Left ventricle myocardium inferior (tissue), 1 donor: ENCODE measurements around the gene C17orf113. TPM values are rescaled to one million over a fixed set of nuclear protein-coding genes. Genes with fewer than 3 reads are reported as not detected.
A peak's percentile ranks its signal among the peaks of the same experiment; 100 is the strongest.
"Not testable (repeated sequence)": the region's sequence is repeated elsewhere in the genome, so short reads cannot be mapped to it uniquely, and the experiment has no call there.

Experiments used
- DNase-seq: peaks from one replicate; pipeline ENCODE4 v3.0.0-alpha.2; 2020
- H3K27ac ChIP-seq: fragments of 200-600 bp; replicated peaks from 2 replicates; pipeline ENCODE4 v1.8.0; 2021
- H3K27me3 ChIP-seq: fragments of 200-600 bp; 2 replicates; pipeline ENCODE4 v1.8.0; 2021; ENCODE audit warnings: low read depth
- H3K36me3 ChIP-seq: fragments of 200-600 bp; 2 replicates; pipeline ENCODE4 v1.8.0; 2021
- H3K4me1 ChIP-seq: fragments of 200-600 bp; 2 replicates; pipeline ENCODE4 v1.8.0; 2021
- H3K4me3 ChIP-seq: fragments of 200-600 bp; 2 replicates; pipeline ENCODE4 v1.8.0; 2021; ENCODE audit warnings: mild to moderate bottlenecking, moderate library complexity
- H3K9me3 ChIP-seq: fragments of 200-600 bp; replicated peaks from 2 replicates; pipeline ENCODE4 v1.8.0; 2021
- intact Hi-C: fragments of 100-400 bp; cut with micrococcal nuclease; formaldehyde crosslinking; loops from one replicate; pipeline ENCODE4 v1.11.0; 2022
- total RNA-seq: library from RNA; stranded (reverse); fragmentation: NEBNext Ultra II Directional; extraction: Animal tissue kit (Norgen Biotek cat#: 25700); gene quantifications from one replicate; pipeline ENCODE4 v1.2.1, GENCODE V29; 2021
- TF ChIP-seq, protein P1 (sequence below): fragments of 200-600 bp; IDR thresholded peaks from 2 replicates; pipeline ENCODE4 v1.8.0; 2021; ENCODE audit warnings: antibody characterized with exemption, mild to moderate bottlenecking, borderline replicate concordance
- donor health status: DM: no; HTN: yes; CAD: no; lungs with severe emphysema.

Gene C17orf113
- total RNA-seq, 1 donor from 2014 or later = 0.63 TPM

GRCh38 chr17:42017866-42018200 lies 32.6 kb downstream of the C17orf113 start:
- TF ChIP-seq, protein P1, sequence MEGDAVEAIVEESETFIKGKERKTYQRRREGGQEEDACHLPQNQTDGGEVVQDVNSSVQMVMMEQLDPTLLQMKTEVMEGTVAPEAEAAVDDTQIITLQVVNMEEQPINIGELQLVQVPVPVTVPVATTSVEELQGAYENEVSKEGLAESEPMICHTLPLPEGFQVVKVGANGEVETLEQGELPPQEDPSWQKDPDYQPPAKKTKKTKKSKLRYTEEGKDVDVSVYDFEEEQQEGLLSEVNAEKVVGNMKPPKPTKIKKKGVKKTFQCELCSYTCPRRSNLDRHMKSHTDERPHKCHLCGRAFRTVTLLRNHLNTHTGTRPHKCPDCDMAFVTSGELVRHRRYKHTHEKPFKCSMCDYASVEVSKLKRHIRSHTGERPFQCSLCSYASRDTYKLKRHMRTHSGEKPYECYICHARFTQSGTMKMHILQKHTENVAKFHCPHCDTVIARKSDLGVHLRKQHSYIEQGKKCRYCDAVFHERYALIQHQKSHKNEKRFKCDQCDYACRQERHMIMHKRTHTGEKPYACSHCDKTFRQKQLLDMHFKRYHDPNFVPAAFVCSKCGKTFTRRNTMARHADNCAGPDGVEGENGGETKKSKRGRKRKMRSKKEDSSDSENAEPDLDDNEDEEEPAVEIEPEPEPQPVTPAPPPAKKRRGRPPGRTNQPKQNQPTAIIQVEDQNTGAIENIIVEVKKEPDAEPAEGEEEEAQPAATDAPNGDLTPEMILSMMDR = no peak
- Histone ChIP-seq H3K36me3 (peaks cover 14% of the 10 kb centered on the region), H3K27me3 (no peaks in the 10 kb centered on the region), H3K9me3 (no peaks in the 10 kb centered on the region), H3K4me3 (peak overlapping the region; percentile 84), H3K4me1 (peaks cover 83% of the 10 kb centered on the region), H3K27ac (peak overlapping the region; percentile 90)
- intact Hi-C loops = no loop called here
- no peak for DNase-seq

- H3K4me3 ChIP-seq = peak within 1 kb of the TSS; percentile 84
- H3K36me3 ChIP-seq = peaks cover 8% of the 10 kb centered on the region
- peak; percentile 92 for DNase-seq
- H3K27ac ChIP-seq = peak within 1 kb of the TSS; percentile 90
- intact Hi-C loops = no loop called here
- H3K9me3 ChIP-seq = no peaks in the 10 kb centered on the region
- no peaks in the 10 kb centered on the region for H3K27me3 ChIP-seq
- H3K4me1 ChIP-seq = peaks cover 84% of the 10 kb centered on the region
- TF ChIP-seq, protein P1 = no peak
These were observed 33.2 kb downstream of the C17orf113 start, which contains the start of gene DNAJC7 for GRCh38 chr17:42016941-42017865. DNAJC7 (minus strand) TSS chr17:42017439; CDS start chr17:42017416, 23 bp downstream.

GRCh38 chr17:42016411-42016831 lies 34.0 kb downstream of the C17orf113 start:
- H3K4me3 ChIP-seq = peak overlapping the region; percentile 84
- no peaks in the 10 kb centered on the region for H3K9me3 ChIP-seq
- no peak for DNase-seq
- H3K27ac ChIP-seq = peak overlapping the region; percentile 90
- peaks cover 91% of the 10 kb centered on the region for H3K4me1 ChIP-seq
- TF ChIP-seq, protein P1 = no peak
- no peaks in the 10 kb centered on the region for H3K27me3 ChIP-seq
- intact Hi-C loops = no loop called here
- peaks cover under 1% of the 10 kb centered on the region for H3K36me3 ChIP-seq

DNA sequence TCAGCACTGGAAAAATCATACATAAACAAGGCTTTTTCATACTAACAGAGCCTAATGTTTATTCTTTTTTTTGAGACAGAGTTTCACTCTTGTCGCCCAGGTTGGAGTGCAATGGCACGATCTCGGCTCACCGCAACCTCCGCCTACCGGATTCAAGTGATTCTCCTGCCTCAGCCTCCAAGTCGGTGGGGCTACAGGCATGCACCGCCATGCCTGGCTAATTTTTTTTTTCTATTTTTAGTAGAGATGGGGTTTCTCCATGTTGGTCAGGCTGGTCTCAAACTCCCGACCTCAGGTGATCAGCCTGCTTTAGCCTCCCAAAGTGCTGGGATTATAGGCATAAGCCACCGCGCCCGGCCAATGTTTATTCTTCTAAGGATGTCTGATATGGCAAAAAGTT lies 36.7 kb downstream of the C17orf113 start:
- H3K4me3 ChIP-seq, DNase-seq, H3K27me3 ChIP-seq, H3K9me3 ChIP-seq, intact Hi-C loops, H3K36me3 ChIP-seq: not testable (repeated sequence)
- H3K27ac ChIP-seq = peak overlapping the region; percentile 49
- H3K4me1 ChIP-seq = peaks cover 99% of the 10 kb centered on the region

GRCh38 chr17:42012363-42012762 lies 38.0 kb downstream of the C17orf113 start:
- H3K4me1 ChIP-seq = peaks cover 99% of the 10 kb centered on the region
- H3K27me3 ChIP-seq, H3K27ac ChIP-seq, DNase-seq, intact Hi-C loops, H3K4me3 ChIP-seq, H3K36me3 ChIP-seq, H3K9me3 ChIP-seq: not testable (repeated sequence)

- H3K27me3 ChIP-seq = no peaks in the 10 kb centered on the region
- TF ChIP-seq, protein P1 = no peak
- no peak overlapping the region for H3K4me3 ChIP-seq
- H3K9me3 ChIP-seq = no peaks in the 10 kb centered on the region
- no peak for DNase-seq
- intact Hi-C loops = no loop called here
- H3K36me3 ChIP-seq = no peaks in the 10 kb centered on the region
- H3K4me1 ChIP-seq = peaks cover 99% of the 10 kb centered on the region
- H3K27ac ChIP-seq = peak overlapping the region; percentile 33
These were observed 39.4 kb downstream of the C17orf113 start for GRCh38 chr17:42010898-42011516.

- H3K27ac ChIP-seq = peak overlapping the region; percentile 33
These were observed 40.1 kb downstream of the C17orf113 start for GRCh38 chr17:42010266-42010680.

More at GRCh38 chr17:42010266-42010680, 40.1 kb downstream of the C17orf113 start:
- H3K9me3 ChIP-seq, H3K4me3 ChIP-seq, H3K36me3 ChIP-seq, H3K27me3 ChIP-seq, DNase-seq, intact Hi-C loops: not testable (repeated sequence)
- peaks cover 99% of the 10 kb centered on the region for H3K4me1 ChIP-seq
